DOHH2 (cell line): Measurements from ENCODE around the gene SHLD2.

Experiments
- H3F3A ChIP-seq: fragments of 200-600 bp; sonication (generic), shearing (Covaris generic); 2 replicates; pipeline ENCODE4 v1.6.0; 2016; ENCODE audit warnings: antibody characterized with exemption, mild to moderate bottlenecking; ENCODE audit not compliant: control insufficient read depth, insufficient read depth
- H3K27ac ChIP-seq: fragments of 200-600 bp; sonication (generic); 2 replicates; pipeline ENCODE4 v1.5.1; 2014; ENCODE audit warnings: low read depth, mild to moderate bottlenecking, low read length, moderate library complexity
- H3K27me3 ChIP-seq: fragments of 200-600 bp; sonication (generic); 2 replicates; pipeline ENCODE4 v1.6.1; 2014; ENCODE audit warnings: mild to moderate bottlenecking, low read length, mixed read lengths; ENCODE audit not compliant: control insufficient read depth
- H3K36me3 ChIP-seq: fragments of 200-600 bp; sonication (generic); 2 replicates; pipeline ENCODE4 v1.6.1; 2014; ENCODE audit warnings: mild to moderate bottlenecking, low read length, moderate library complexity, mixed read lengths; ENCODE audit not compliant: control insufficient read depth
- H3K4me1 ChIP-seq: fragments of 200-600 bp; sonication (generic); 2 replicates; pipeline ENCODE4 v1.6.1; 2014; ENCODE audit warnings: mild to moderate bottlenecking, low read length, mixed read lengths; ENCODE audit not compliant: control insufficient read depth
- H3K4me2 ChIP-seq: fragments of 200-600 bp; sonication (generic); 2 replicates; pipeline ENCODE4 v1.6.0; 2014; ENCODE audit warnings: mild to moderate bottlenecking, low read length, moderate library complexity
- H3K4me3 ChIP-seq: fragments of 200-600 bp; sonication (generic); 2 replicates; pipeline ENCODE4 v1.5.1; 2014; ENCODE audit warnings: mild to moderate bottlenecking, low read length, mixed read lengths
- H3K79me2 ChIP-seq: fragments of 200-600 bp; sonication (generic); 2 replicates; pipeline ENCODE4 v1.6.1; 2014; ENCODE audit warnings: mild to moderate bottlenecking, low read length, mixed read lengths; ENCODE audit not compliant: control insufficient read depth
- H3K9me2 ChIP-seq: fragments of 200-600 bp; sonication (generic); replicated peaks from 2 replicates; pipeline ENCODE4 v1.6.1; 2014; ENCODE audit warnings: mild to moderate bottlenecking, low read length, mixed read lengths; ENCODE audit not compliant: control insufficient read depth
- H3K9me3 ChIP-seq: fragments of 200-600 bp; sonication (generic); 2 replicates; pipeline ENCODE4 v1.6.1; 2014; ENCODE audit warnings: antibody characterized with exemption, low read length, mixed read lengths; ENCODE audit not compliant: control insufficient read depth, insufficient read depth
- H4K20me1 ChIP-seq: fragments of 200-600 bp; sonication (generic); 2 replicates; pipeline ENCODE4 v1.6.0; 2014; ENCODE audit warnings: low read depth, mild to moderate bottlenecking, antibody characterized with exemption, low read length, moderate library complexity; ENCODE audit not compliant: control insufficient read depth, insufficient read depth
- CTCF ChIP-seq: fragments of 200-600 bp; sonication (generic); IDR thresholded peaks from one replicate; pipeline ENCODE4 v1.5.1; 2014; ENCODE audit warnings: antibody characterized with exemption, mild to moderate bottlenecking, low read depth, low read length; ENCODE audit not compliant: poor library complexity, severe bottlenecking
- EZH2phosphoT487 ChIP-seq: fragments of 200-600 bp; sonication (generic); IDR thresholded peaks from 2 replicates; pipeline ENCODE4 v1.6.1; 2017; ENCODE audit warnings: borderline replicate concordance, mild to moderate bottlenecking, antibody characterized with exemption, low read length, moderate library complexity, mixed read lengths

The SHLD2 gene

GRCh38 chr10:87059401-87059800 is 35.6 kb upstream of the SHLD2 start:
- TF ChIP-seq CTCF (no peak), EZH2phosphoT487 (no peak)
- H4K20me1 ChIP-seq = no peaks in the 10 kb centered on the region
- H3F3A ChIP-seq = no peaks in the 10 kb centered on the region
- H3K9me2 ChIP-seq = no peaks in the 10 kb centered on the region
- peaks cover 76% of the 10 kb centered on the region for H3K36me3 ChIP-seq
- H3K27ac ChIP-seq = no peak overlapping the region
- no peak overlapping the region for H3K4me2 ChIP-seq
- H3K4me3 ChIP-seq = no peak overlapping the region
- H3K79me2 ChIP-seq = no peaks in the 10 kb centered on the region
- no peaks in the 10 kb centered on the region for H3K27me3 ChIP-seq
- no peaks in the 10 kb centered on the region for H3K4me1 ChIP-seq
- H3K9me3 ChIP-seq = no peaks in the 10 kb centered on the region

- no peaks in the 10 kb centered on the region for H3K9me3 ChIP-seq
- no peak overlapping the region for H3K27ac ChIP-seq
- no peak overlapping the region for H3K4me3 ChIP-seq
- peaks cover 72% of the 10 kb centered on the region for H3K36me3 ChIP-seq
- H3K4me2 ChIP-seq = no peak overlapping the region
- H3K9me2 ChIP-seq = no peaks in the 10 kb centered on the region
- H3K79me2 ChIP-seq = no peaks in the 10 kb centered on the region
- no peaks in the 10 kb centered on the region for H4K20me1 ChIP-seq
- no peaks in the 10 kb centered on the region for H3K4me1 ChIP-seq
- no peaks in the 10 kb centered on the region for H3K27me3 ChIP-seq
- H3F3A ChIP-seq = no peaks in the 10 kb centered on the region
- no peak for TF ChIP-seq EZH2phosphoT487
- no peak for TF ChIP-seq CTCF
Measured at GRCh38 chr10:87060280-87060928, 34.6 kb upstream of the SHLD2 start.

DNA sequence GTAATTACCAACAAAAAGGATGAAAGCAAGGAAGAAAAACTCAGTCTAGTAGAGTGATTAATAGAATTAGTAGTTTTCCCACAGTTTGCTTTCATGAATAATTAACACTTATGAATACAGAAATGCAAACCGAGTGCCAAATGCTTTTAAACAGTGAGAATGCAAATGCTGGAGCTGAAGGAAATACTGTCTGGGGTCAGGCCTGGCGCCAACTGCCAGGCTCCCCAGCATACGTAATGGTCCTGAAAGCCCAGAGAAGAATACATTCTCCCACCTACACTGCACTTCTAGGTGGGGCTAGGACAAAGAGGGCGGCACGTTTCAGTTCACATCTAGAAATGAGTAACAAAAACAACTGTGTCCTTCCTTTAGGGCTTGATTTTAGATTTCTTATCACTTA is 30.4 kb upstream of the SHLD2 start:
- Histone ChIP-seq H3K27ac (no peak overlapping the region), H3K27me3 (no peaks in the 10 kb centered on the region), H3K4me2 (no peak overlapping the region), H3K9me3 (no peaks in the 10 kb centered on the region), H3F3A (no peaks in the 10 kb centered on the region), H3K79me2 (no peaks in the 10 kb centered on the region), H3K4me3 (no peak overlapping the region), H4K20me1 (no peaks in the 10 kb centered on the region), H3K4me1 (no peaks in the 10 kb centered on the region), H3K9me2 (no peaks in the 10 kb centered on the region), H3K36me3 (peaks cover 80% of the 10 kb centered on the region)
- TF ChIP-seq EZH2phosphoT487 (no peak), CTCF (no peak)
